HG02798 (cell line): Measurements from ENCODE around the gene GPRC5B.

Experiments used
- ATAC-seq: cut with Tn5 transposase; IDR thresholded peaks from one replicate; pipeline ENCODE4 v1.9.1; 2021; ENCODE audit warnings: mild to moderate bottlenecking; ENCODE audit not compliant: unreplicated experiment, poor library complexity

GPRC5B gene

GRCh38 chr16:19823322-19823721, 61.3 kb downstream of the GPRC5B start:
- ATAC-seq: no peak

- ATAC-seq: no peak
Observed at GRCh38 chr16:19822533-19822932, 62.1 kb downstream of the GPRC5B start.

DNA sequence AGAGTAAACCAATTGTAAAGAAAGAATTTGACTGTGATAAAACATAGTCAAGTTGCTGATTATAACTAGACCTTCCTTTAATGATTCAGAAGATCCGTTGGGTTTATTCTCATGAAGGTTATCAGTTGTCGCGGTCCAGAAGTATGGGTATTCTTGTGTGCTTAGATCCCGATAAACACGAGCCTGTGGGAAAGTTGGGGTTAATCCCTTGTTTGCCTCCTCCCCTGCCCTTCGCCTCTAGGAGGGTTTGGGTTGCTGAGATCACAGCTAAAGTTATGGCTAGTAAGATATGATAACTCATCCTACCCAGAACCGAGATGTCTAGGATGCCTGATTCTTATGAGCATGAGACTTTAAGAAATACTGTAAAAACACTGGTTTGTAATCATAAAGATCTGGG, 66.8 kb downstream of the GPRC5B start:
- no peak for ATAC-seq

GRCh38 chr16:19817122-19817521, 67.5 kb downstream of the GPRC5B start:
- no peak for ATAC-seq

- ATAC-seq: no peak
Observed at GRCh38 chr16:19815418-19815817, 69.2 kb downstream of the GPRC5B start.

DNA sequence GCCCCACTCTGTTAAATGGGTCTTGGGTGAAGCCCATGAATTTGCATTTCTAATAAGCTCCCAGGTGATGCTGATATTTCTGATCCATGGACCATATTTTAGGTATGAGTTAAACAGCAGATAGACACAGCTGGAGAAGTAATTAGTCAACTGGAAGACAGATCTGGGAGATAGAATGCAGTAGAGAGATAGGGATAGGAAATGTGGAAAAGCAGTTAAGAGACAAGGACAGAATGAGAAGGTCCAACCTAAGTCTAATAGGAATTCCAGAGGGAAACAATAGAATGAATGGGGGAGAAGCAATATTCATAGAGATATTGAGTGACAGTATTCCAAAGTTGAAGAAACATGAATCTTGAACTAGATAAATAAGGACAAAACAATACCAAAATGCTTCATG, 71.7 kb downstream of the GPRC5B start:
- no peak for ATAC-seq

DNA sequence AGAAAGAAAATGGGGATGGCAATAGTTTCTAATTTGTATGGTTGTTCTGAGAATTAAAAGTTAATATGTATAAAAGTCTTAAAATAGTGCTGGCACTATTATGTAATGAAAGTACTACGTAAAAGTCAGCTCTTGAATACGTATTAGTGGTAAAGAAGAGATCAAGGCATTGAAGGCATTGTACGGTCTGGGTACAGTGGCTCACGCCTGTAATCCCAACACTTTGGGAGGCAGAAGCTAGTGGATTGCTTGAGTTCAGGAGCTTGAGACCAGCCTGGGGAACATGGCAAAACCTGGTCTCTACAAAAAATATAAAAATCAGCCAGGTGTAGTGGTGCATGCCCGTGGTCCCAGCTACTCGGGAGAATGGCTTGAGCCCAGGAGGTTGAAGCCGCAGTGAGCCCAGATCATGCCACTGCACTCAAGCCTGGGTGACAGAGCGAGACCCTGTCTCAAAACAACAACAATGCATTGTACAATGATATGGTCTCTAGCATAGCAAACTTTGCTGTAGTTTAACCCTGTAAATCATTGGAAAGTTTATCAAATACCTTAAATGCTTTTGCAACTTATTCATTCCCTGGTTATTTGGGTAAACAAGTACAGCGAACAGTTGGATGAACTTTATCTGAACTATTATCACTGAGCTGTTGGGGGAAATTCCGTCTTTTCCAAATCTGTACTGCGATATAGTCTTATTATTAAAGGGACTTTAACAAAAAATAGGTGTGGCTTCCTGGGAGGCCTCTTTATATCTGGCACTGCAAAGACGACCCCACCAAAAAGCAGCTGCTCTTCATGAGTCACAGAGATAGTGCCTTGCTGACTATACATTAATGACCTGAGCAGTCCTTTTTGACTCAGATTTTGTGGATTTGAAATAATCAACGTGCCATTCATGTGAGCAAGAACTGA, 73.6 kb downstream of the GPRC5B start:
- ATAC-seq: no peak

DNA sequence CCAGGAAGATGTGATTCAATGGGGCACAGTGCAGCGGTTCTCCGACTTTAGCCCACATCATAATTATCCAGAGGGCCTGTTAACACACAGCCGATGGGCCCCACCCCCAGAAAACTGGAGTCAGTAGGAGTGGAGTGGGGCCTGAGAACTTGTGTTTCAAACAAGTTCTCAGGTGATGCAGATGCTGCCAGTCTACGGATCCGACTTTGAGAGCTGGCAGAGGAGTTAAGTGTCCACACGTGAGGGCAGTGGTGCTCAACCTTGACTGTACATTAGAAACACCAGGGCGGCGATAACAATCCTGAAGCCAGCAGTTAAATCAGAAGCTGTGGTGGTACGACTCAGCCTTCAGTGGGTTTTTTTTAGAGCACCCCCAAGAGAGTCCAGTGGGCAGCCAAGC, 75.0 kb downstream of the GPRC5B start:
- ATAC-seq: no peak

DNA sequence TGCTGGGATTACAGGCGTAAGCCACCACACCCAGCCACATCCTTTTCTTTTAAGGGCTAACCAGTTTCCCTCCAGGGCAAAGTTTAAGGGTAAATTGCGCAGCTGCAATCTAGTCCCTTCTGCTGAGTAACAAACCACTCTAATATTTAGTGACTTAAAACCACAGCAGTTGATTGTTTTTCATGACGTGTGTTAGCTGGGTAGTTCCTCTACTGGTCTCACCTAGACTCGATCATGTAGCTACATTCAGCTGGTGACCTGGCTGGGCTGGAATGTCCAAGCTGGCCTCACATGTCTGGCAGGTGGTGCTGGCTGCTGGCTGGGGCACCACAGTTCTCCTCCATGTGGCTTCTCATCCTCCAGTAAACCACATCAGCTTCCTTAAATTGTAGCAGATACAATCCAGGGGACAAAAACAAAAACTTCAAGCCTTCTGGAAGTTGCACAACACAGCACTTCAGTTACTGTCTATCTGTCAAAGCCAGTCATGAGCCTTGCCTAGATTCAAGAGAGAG, 75.5 kb downstream of the GPRC5B start:
- no peak for ATAC-seq

DNA sequence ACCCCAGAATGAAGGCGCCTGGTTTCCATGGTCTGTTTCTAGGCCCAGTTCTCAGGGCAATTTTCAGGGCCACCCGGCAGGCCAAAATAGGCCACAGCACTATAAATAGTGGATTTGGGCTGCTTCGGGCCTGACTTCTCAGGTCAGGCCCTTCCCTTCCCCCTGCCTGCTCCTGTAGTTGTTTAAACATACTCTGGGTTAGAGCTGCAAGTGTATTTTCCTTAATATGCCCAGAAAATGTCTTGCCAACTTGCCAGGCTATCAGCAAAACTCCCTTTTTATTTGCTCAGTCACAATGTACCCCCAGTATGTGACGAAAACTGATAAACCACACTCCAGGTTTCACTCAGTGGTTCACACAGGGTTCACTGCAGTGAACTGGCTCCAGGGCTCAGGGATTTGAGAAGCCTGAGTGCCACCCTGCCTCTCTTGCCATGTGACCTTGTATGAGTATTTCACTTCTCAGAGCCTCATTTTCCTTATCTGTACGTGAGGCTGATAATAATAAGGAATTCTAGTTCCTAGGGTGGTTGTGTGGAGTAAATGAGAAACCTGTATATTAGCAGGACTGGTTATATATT, 76.5 kb downstream of the GPRC5B start:
- ATAC-seq: peak; percentile 61
